Hepatocyte (in vitro differentiated cells): ENCODE data around the gene RSKR.

Experiments used
- CTCF ChIP-seq: fragments of 200-600 bp; sonication (generic); IDR thresholded peaks from 2 replicates; pipeline ENCODE4 v1.5.1; 2016; ENCODE audit warnings: antibody characterized with exemption, mild to moderate bottlenecking; ENCODE audit not compliant: poor library complexity
- EZH2 ChIP-seq: fragments of 200-600 bp; sonication (generic); IDR thresholded peaks from 2 replicates; pipeline ENCODE4 v1.6.1; 2016; ENCODE audit warnings: antibody characterized with exemption, mild to moderate bottlenecking, borderline replicate concordance

- no peak for TF ChIP-seq CTCF
- no peak for TF ChIP-seq EZH2
These were observed 41.5 kb downstream of the RSKR start for GRCh38 chr17:28572259-28573039.
